GM23338 (cell line): ENCODE measurements around the gene STRA8. TPM values are rescaled to one million over a fixed set of nuclear protein-coding genes. Genes with fewer than 3 reads are reported as not detected.

Experiments used
- ATAC-seq: fragments of 200-7000 bp; cut with Tn5 transposase; 3 replicates; pipeline ENCODE4 v1.9.1; 2020
- DNase-seq: peaks from one replicate; pipeline ENCODE4 v3.0.0-alpha.2; 2015; ENCODE audit warnings: low spot score
- H2AFZ ChIP-seq: fragments of 200-600 bp; sonication (generic); 2 replicates; pipeline ENCODE4 v1.8.0; 2016; ENCODE audit warnings: antibody characterized with exemption, mild to moderate bottlenecking, moderate library complexity
- H3F3A ChIP-seq: fragments of 200-600 bp; sonication (generic); replicated peaks from 2 replicates; pipeline ENCODE4 v1.8.0; 2017; ENCODE audit warnings: antibody characterized with exemption, mixed run types, low read depth
- H3K27ac ChIP-seq: fragments of 200-600 bp; sonication (generic); 2 replicates; pipeline ENCODE4 v1.6.1; 2016; ENCODE audit warnings: low read depth
- H3K27me3 ChIP-seq: fragments of 200-600 bp; sonication (generic); 2 replicates; pipeline ENCODE4 v1.8.0; 2016; ENCODE audit warnings: mild to moderate bottlenecking, mixed run types, moderate library complexity; ENCODE audit not compliant: insufficient read depth
- H3K36me3 ChIP-seq: fragments of 200-600 bp; sonication (generic); 2 replicates; pipeline ENCODE4 v1.8.0; 2016; ENCODE audit warnings: mild to moderate bottlenecking; ENCODE audit not compliant: insufficient read depth
- H3K4me1 ChIP-seq: fragments of 200-600 bp; sonication (generic); 2 replicates; pipeline ENCODE4 v1.8.0; 2016; ENCODE audit warnings: mild to moderate bottlenecking, moderate library complexity; ENCODE audit not compliant: insufficient read depth
- H3K4me2 ChIP-seq: fragments of 200-600 bp; sonication (generic); 2 replicates; pipeline ENCODE4 v1.7.1; 2017; ENCODE audit warnings: mixed run types
- H3K4me3 ChIP-seq: fragments of 200-600 bp; sonication (generic); 2 replicates; pipeline ENCODE4 v1.6.1; 2016; ENCODE audit warnings: mixed run types
- H3K79me2 ChIP-seq: fragments of 200-600 bp; sonication (generic); replicated peaks from 2 replicates; pipeline ENCODE4 v1.8.0; 2017; ENCODE audit warnings: mild to moderate bottlenecking; ENCODE audit not compliant: insufficient read depth
- H3K9me2 ChIP-seq: fragments of 200-600 bp; sonication (generic); 2 replicates; pipeline ENCODE4 v1.8.0; 2017; ENCODE audit not compliant: insufficient read depth
- H4K20me1 ChIP-seq: fragments of 200-600 bp; sonication (generic); replicated peaks from 2 replicates; pipeline ENCODE4 v1.8.0; 2017; ENCODE audit warnings: mild to moderate bottlenecking; ENCODE audit not compliant: insufficient read depth
- H3K27ac Mint-ChIP-seq: 2 replicates; pipeline ENCODE4 v1.8.0; 2020; ENCODE audit warnings: inconsistent platforms, mild to moderate bottlenecking, moderate library complexity, mixed read lengths
- H3K27me3 Mint-ChIP-seq: 3 replicates; pipeline ENCODE4 v1.8.0; 2022; ENCODE audit warnings: low read depth, mild to moderate bottlenecking, moderate library complexity, mixed read lengths, inconsistent platforms; ENCODE audit not compliant: insufficient read depth, poor library complexity
- H3K36me3 Mint-ChIP-seq: 3 replicates; pipeline ENCODE4 v1.8.0; 2021; ENCODE audit warnings: low read depth, mild to moderate bottlenecking, inconsistent platforms, moderate library complexity, mixed read lengths
- H3K4me1 Mint-ChIP-seq: 3 replicates; pipeline ENCODE4 v1.8.0; 2020; ENCODE audit warnings: mild to moderate bottlenecking, inconsistent platforms, mixed read lengths
- H3K4me3 Mint-ChIP-seq: 3 replicates; pipeline ENCODE4 v1.8.0; 2021; ENCODE audit warnings: moderate library complexity, mild to moderate bottlenecking, inconsistent platforms, mixed read lengths
- H3K9me3 Mint-ChIP-seq: 3 replicates; pipeline ENCODE4 v1.8.0; 2020; ENCODE audit warnings: moderate library complexity, mild to moderate bottlenecking, inconsistent platforms, mixed read lengths
- CREB1 ChIP-seq: fragments of 250-450 bp; sonication (Bioruptor Pico); IDR thresholded peaks from 2 replicates; pipeline ENCODE4 v1.5.0; 2020; ENCODE audit warnings: low read depth, mild to moderate bottlenecking, moderate library complexity
- EZH2 ChIP-seq: fragments of 200-600 bp; sonication (generic); IDR thresholded peaks from one replicate; pipeline ENCODE4 v1.8.0; 2017; ENCODE audit warnings: antibody characterized with exemption, mild to moderate bottlenecking, low read depth; ENCODE audit not compliant: unreplicated experiment
- EZH2phosphoT487 ChIP-seq: fragments of 200-600 bp; sonication (generic); IDR thresholded peaks from one replicate; pipeline ENCODE4 v1.8.1; 2018; ENCODE audit warnings: antibody characterized with exemption; ENCODE audit not compliant: unreplicated experiment
- JUNB ChIP-seq: IDR thresholded peaks from one replicate; pipeline ENCODE4 v1.6.1; 2016; ENCODE audit warnings: antibody characterized with exemption; ENCODE audit not compliant: unreplicated experiment
- NANOG ChIP-seq: IDR thresholded peaks from 2 replicates; pipeline ENCODE4 v1.6.1; 2016; ENCODE audit warnings: antibody characterized with exemption, borderline replicate concordance
- POLR2AphosphoS5 ChIP-seq: IDR thresholded peaks from 2 replicates; pipeline ENCODE4 v1.6.1; 2016; ENCODE audit warnings: antibody characterized with exemption, low read depth
- STAT1 ChIP-seq: IDR thresholded peaks from one replicate; pipeline ENCODE4 v1.6.1; 2016; ENCODE audit warnings: antibody characterized with exemption; ENCODE audit not compliant: unreplicated experiment
- ZNF331 ChIP-seq: fragments of 250-450 bp; sonication (Bioruptor Pico); IDR thresholded peaks from 2 replicates; pipeline ENCODE4 v1.5.0; 2020; ENCODE audit warnings: low read depth, mild to moderate bottlenecking, moderate library complexity
- polyA plus RNA-seq: library from polyadenylated mRNA; unstranded; fragments of >200 nt; fragmentation: Nextera tagmentation; extraction: Ambion mirVana; gene quantifications from 2 replicates; pipeline ENCODE4 v1.2.1, GENCODE V29; 2016
- total RNA-seq: library from RNA; depleted of rRNA; stranded (reverse); fragments of >200 nt; shearing (Covaris generic); gene quantifications from 2 replicates; pipeline ENCODE4 v1.2.3, GENCODE V29; 2014
- TF ChIP-seq, protein P1 (sequence below), 2 experiments: fragments of 200-600 bp in 1 of 2; sonication (generic) in 1 of 2; conservative IDR thresholded peaks; 2 replicates each; pipeline versions ENCODE4 v1.5.1 to v1.6.1; 2016 to 2017; ENCODE audit warnings: antibody characterized with exemption in 2 of 2, low read depth in 2 of 2, mild to moderate bottlenecking in 2 of 2, moderate library complexity in 1 of 2
- TF ChIP-seq, protein P2 (sequence below): IDR thresholded peaks from one replicate; pipeline ENCODE4 v1.6.1; 2018; ENCODE audit warnings: antibody characterized with exemption; ENCODE audit not compliant: unreplicated experiment
- TF ChIP-seq, protein P3 (sequence below): IDR thresholded peaks from 2 replicates; pipeline ENCODE4 v1.6.1; 2016; ENCODE audit warnings: antibody characterized with exemption

Gene STRA8
- total and polyA plus RNA-seq, 2 experiments from 2014 or later, result not detected

DNA sequence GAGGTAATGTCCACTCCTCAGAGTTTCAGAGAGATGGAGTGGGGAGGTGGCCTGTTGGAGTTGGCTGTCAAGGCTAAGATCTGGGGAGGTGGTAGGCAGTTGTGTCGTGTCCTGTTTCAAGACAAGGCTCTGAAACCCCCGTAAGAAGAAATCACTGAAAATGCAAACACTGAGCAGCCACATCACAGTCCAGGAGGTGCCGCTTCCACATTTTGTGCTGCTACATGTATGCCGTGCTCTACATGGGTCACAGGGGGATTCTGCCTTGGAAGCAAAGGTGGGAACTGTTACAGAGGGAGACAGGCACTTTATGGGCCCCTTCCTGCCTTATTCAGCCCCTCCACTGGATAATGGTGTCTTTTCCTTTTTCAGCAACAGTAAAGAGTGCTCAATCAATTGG is 34.2 kb upstream of the STRA8 start (continued):
- TF ChIP-seq, protein P1, sequence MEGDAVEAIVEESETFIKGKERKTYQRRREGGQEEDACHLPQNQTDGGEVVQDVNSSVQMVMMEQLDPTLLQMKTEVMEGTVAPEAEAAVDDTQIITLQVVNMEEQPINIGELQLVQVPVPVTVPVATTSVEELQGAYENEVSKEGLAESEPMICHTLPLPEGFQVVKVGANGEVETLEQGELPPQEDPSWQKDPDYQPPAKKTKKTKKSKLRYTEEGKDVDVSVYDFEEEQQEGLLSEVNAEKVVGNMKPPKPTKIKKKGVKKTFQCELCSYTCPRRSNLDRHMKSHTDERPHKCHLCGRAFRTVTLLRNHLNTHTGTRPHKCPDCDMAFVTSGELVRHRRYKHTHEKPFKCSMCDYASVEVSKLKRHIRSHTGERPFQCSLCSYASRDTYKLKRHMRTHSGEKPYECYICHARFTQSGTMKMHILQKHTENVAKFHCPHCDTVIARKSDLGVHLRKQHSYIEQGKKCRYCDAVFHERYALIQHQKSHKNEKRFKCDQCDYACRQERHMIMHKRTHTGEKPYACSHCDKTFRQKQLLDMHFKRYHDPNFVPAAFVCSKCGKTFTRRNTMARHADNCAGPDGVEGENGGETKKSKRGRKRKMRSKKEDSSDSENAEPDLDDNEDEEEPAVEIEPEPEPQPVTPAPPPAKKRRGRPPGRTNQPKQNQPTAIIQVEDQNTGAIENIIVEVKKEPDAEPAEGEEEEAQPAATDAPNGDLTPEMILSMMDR (conservative IDR thresholded peaks at IDR 0.05; ENCODE audit: low read depth in 2 of 2), result no peak
- TF ChIP-seq CREB1 (CRISPR knock-in tag) (no peak), EZH2 (no peak), NANOG (no peak), JUNB (no peak), POLR2AphosphoS5 (no peak), EZH2phosphoT487 (no peak), ZNF331 (CRISPR knock-in tag) (no peak)

DNA sequence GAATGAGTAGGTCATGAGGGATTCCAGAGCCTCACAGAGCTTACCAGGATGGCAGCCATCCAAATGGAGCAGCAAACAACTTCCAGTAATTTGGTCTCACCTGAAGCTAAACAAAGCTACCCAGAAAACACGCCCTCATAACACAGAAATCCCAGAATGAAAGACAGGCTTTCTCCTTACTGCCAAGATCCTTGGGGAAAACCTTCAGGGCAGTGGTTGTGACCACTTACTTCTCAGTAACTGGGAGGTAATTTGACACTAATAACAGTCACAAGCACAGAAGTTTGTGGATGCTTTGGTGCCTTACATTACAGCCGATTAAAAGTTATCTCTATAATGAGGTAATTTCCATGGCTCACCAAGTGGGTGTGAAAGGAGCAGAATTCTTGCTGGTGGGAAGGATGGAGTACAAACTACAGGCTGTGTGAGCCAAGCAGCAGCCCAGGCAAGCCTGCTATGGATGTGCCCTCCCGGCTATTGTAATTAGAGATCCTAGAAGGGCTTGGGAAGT is 32.8 kb upstream of the STRA8 start:
- Histone ChIP-seq H3K4me3 (no peak overlapping the region), H3K9me2 (no peaks in the 10 kb centered on the region), H3K4me1 (peaks cover 10% of the 10 kb centered on the region; the same call in 1 of the 2 replicates), H3K36me3 (no peaks in the 10 kb centered on the region), H2AFZ (no peak overlapping the region), H3K27me3 (no peaks in the 10 kb centered on the region), H4K20me1 (no peaks in the 10 kb centered on the region), H3K79me2 (no peaks in the 10 kb centered on the region), H3K4me2 (no peak overlapping the region), H3K27ac (no peak overlapping the region), H3F3A (no peaks in the 10 kb centered on the region)
- no peak overlapping the region for H3K4me3 Mint-ChIP-seq
- H3K4me1 Mint-ChIP-seq, result peaks cover 17% of the 10 kb centered on the region
- H3K27me3 Mint-ChIP-seq, result peaks cover 2% of the 10 kb centered on the region
- no peak for DNase-seq
- no peaks in the 10 kb centered on the region for H3K9me3 Mint-ChIP-seq
- TF ChIP-seq POLR2AphosphoS5, result no peak
- no peak for TF ChIP-seq STAT1
- TF ChIP-seq, protein P1 (conservative IDR thresholded peaks at IDR 0.05; ENCODE audit: low read depth in 2 of 2), result no peak
- no peak for TF ChIP-seq EZH2phosphoT487
- TF ChIP-seq JUNB, result no peak
- TF ChIP-seq, protein P2, sequence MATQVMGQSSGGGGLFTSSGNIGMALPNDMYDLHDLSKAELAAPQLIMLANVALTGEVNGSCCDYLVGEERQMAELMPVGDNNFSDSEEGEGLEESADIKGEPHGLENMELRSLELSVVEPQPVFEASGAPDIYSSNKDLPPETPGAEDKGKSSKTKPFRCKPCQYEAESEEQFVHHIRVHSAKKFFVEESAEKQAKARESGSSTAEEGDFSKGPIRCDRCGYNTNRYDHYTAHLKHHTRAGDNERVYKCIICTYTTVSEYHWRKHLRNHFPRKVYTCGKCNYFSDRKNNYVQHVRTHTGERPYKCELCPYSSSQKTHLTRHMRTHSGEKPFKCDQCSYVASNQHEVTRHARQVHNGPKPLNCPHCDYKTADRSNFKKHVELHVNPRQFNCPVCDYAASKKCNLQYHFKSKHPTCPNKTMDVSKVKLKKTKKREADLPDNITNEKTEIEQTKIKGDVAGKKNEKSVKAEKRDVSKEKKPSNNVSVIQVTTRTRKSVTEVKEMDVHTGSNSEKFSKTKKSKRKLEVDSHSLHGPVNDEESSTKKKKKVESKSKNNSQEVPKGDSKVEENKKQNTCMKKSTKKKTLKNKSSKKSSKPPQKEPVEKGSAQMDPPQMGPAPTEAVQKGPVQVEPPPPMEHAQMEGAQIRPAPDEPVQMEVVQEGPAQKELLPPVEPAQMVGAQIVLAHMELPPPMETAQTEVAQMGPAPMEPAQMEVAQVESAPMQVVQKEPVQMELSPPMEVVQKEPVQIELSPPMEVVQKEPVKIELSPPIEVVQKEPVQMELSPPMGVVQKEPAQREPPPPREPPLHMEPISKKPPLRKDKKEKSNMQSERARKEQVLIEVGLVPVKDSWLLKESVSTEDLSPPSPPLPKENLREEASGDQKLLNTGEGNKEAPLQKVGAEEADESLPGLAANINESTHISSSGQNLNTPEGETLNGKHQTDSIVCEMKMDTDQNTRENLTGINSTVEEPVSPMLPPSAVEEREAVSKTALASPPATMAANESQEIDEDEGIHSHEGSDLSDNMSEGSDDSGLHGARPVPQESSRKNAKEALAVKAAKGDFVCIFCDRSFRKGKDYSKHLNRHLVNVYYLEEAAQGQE, result no peak
- TF ChIP-seq EZH2, result no peak
- TF ChIP-seq, protein P3, sequence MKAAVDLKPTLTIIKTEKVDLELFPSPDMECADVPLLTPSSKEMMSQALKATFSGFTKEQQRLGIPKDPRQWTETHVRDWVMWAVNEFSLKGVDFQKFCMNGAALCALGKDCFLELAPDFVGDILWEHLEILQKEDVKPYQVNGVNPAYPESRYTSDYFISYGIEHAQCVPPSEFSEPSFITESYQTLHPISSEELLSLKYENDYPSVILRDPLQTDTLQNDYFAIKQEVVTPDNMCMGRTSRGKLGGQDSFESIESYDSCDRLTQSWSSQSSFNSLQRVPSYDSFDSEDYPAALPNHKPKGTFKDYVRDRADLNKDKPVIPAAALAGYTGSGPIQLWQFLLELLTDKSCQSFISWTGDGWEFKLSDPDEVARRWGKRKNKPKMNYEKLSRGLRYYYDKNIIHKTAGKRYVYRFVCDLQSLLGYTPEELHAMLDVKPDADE, result no peak
- no peak overlapping the region for H3K27ac Mint-ChIP-seq
- ATAC-seq, result peak; percentile 43; the same call in 1 of the 3 replicates
- H3K36me3 Mint-ChIP-seq, result peaks cover 5% of the 10 kb centered on the region
